Hepatocyte (in vitro differentiated cells): ENCODE results near the gene PRR29. TPM values are rescaled to one million over a fixed set of nuclear protein-coding genes. Genes with fewer than 3 reads are reported as not detected.

Source experiments
- DNase-seq: peaks from one replicate; pipeline ENCODE4 v3.0.0-alpha.2; 2016; ENCODE audit warnings: low spot score
- H2AFZ ChIP-seq: fragments of 200-600 bp; sonication (generic); 2 replicates; pipeline ENCODE4 v1.6.0; 2016; ENCODE audit warnings: antibody characterized with exemption, mild to moderate bottlenecking
- H3K27ac ChIP-seq: fragments of 200-600 bp; sonication (generic); 2 replicates; pipeline ENCODE4 v1.5.1; 2016; ENCODE audit warnings: mild to moderate bottlenecking
- H3K27me3 ChIP-seq: fragments of 200-600 bp; sonication (generic); 2 replicates; pipeline ENCODE4 v1.6.1; 2016
- H3K36me3 ChIP-seq: fragments of 200-600 bp; sonication (generic); replicated peaks from 2 replicates; pipeline ENCODE4 v1.5.1; 2016; ENCODE audit warnings: low read depth; ENCODE audit not compliant: insufficient read depth
- H3K4me1 ChIP-seq: fragments of 200-600 bp; sonication (generic); 2 replicates; pipeline ENCODE4 v1.5.1; 2016; ENCODE audit warnings: mild to moderate bottlenecking, moderate library complexity; ENCODE audit not compliant: insufficient read depth
- H3K4me2 ChIP-seq: fragments of 200-600 bp; sonication (generic); 2 replicates; pipeline ENCODE4 v1.6.0; 2016
- H3K4me3 ChIP-seq: fragments of 200-600 bp; sonication (generic); 2 replicates; pipeline ENCODE4 v1.5.1; 2016; ENCODE audit warnings: mild to moderate bottlenecking
- H3K79me2 ChIP-seq: fragments of 200-600 bp; sonication (generic); 2 replicates; pipeline ENCODE4 v1.6.0; 2017; ENCODE audit warnings: mild to moderate bottlenecking
- H3K9me2 ChIP-seq: fragments of 200-600 bp; sonication (generic); replicated peaks from 2 replicates; pipeline ENCODE4 v1.6.0; 2017; ENCODE audit warnings: mild to moderate bottlenecking; ENCODE audit not compliant: insufficient read depth
- H3K9me3 ChIP-seq: fragments of 200-600 bp; sonication (generic); 2 replicates; pipeline ENCODE4 v1.5.1; 2016; ENCODE audit warnings: low read depth, mild to moderate bottlenecking
- H4K20me1 ChIP-seq: fragments of 200-600 bp; sonication (generic); 2 replicates; pipeline ENCODE4 v1.6.0; 2016; ENCODE audit warnings: mild to moderate bottlenecking; ENCODE audit not compliant: insufficient read depth, poor library complexity, severe bottlenecking
- CTCF ChIP-seq: fragments of 200-600 bp; sonication (generic); IDR thresholded peaks from 2 replicates; pipeline ENCODE4 v1.5.1; 2016; ENCODE audit warnings: antibody characterized with exemption, mild to moderate bottlenecking; ENCODE audit not compliant: poor library complexity
- EZH2 ChIP-seq: fragments of 200-600 bp; sonication (generic); IDR thresholded peaks from 2 replicates; pipeline ENCODE4 v1.6.1; 2016; ENCODE audit warnings: antibody characterized with exemption, mild to moderate bottlenecking, borderline replicate concordance
- EZH2phosphoT487 ChIP-seq: fragments of 200-600 bp; sonication (generic); IDR thresholded peaks from one replicate; pipeline ENCODE4 v1.6.1; 2018; ENCODE audit warnings: antibody characterized with exemption, mild to moderate bottlenecking, low read depth, moderate library complexity; ENCODE audit not compliant: unreplicated experiment, severe bottlenecking
- WGBS: methylation state at CpG from one replicate; pipeline ENCODE4 v1.1.6; 2016; ENCODE audit warnings: low lambda C conversion rate; ENCODE audit errors: missing lambda C conversion rate; 5-methylcytosine and 5-hydroxymethylcytosine counted together
- polyA plus RNA-seq: library from polyadenylated mRNA; unstranded; fragments of >200 nt; fragmentation: Nextera tagmentation; extraction: Ambion mirVana; gene quantifications from 2 replicates; pipeline ENCODE4 v1.2.1, GENCODE V29; 2016
- total RNA-seq: library from RNA; depleted of rRNA; stranded (reverse); fragments of >200 nt; gene quantifications from 2 replicates; pipeline ENCODE4 v1.2.3, GENCODE V29; 2014

Gene PRR29
- total and polyA plus RNA-seq, 2 experiments from 2014 or later = 0.13 to 1.4 TPM

- H3K79me2 ChIP-seq = no peaks in the 10 kb centered on the region
- H3K9me3 ChIP-seq = no peaks in the 10 kb centered on the region
- no peaks in the 10 kb centered on the region for H4K20me1 ChIP-seq
- 16% methylated on average over 19 of the region's 19 CpGs for WGBS
- H3K4me3 ChIP-seq = peak overlapping the region; percentile 77
- TF ChIP-seq EZH2 (no peak), EZH2phosphoT487 (no peak), CTCF (no peak)
- H3K9me2 ChIP-seq = no peaks in the 10 kb centered on the region
- H3K4me2 ChIP-seq = peak overlapping the region; percentile 98
- H3K27me3 ChIP-seq = peaks cover 34% of the 10 kb centered on the region
- H3K36me3 ChIP-seq = no peaks in the 10 kb centered on the region
- peaks cover 10% of the 10 kb centered on the region for H3K4me1 ChIP-seq
- H2AFZ ChIP-seq = peak overlapping the region; percentile 88
- DNase-seq = no peak
- no peak overlapping the region for H3K27ac ChIP-seq
These were observed 656 bp upstream of the PRR29 start for GRCh38 chr17:63997341-63998048.

GRCh38 chr17:63998721-63999679, 849 bp downstream of the PRR29 start:
- peak overlapping the region; percentile 88 for H2AFZ ChIP-seq
- H3K9me3 ChIP-seq = no peaks in the 10 kb centered on the region
- 47% methylated on average over 22 of the region's 33 CpGs for WGBS
- H3K4me3 ChIP-seq = peak overlapping the region; percentile 77
- H3K4me1 ChIP-seq = peaks cover 10% of the 10 kb centered on the region
- no peaks in the 10 kb centered on the region for H3K79me2 ChIP-seq
- no peak for DNase-seq
- H3K27ac ChIP-seq = no peak overlapping the region
- TF ChIP-seq EZH2 (no peak), EZH2phosphoT487 (no peak), CTCF (no peak)
- H3K9me2 ChIP-seq = no peaks in the 10 kb centered on the region
- H4K20me1 ChIP-seq = no peaks in the 10 kb centered on the region
- H3K36me3 ChIP-seq = no peaks in the 10 kb centered on the region
- H3K27me3 ChIP-seq = peaks cover 26% of the 10 kb centered on the region
- H3K4me2 ChIP-seq = peak overlapping the region; percentile 98

- Histone ChIP-seq H3K4me3 (no peak overlapping the region), H3K4me1 (peaks cover 10% of the 10 kb centered on the region), H4K20me1 (no peaks in the 10 kb centered on the region), H3K27me3 (peaks cover 21% of the 10 kb centered on the region), H3K79me2 (no peaks in the 10 kb centered on the region), H3K9me2 (no peaks in the 10 kb centered on the region), H3K36me3 (no peaks in the 10 kb centered on the region), H3K27ac (no peak overlapping the region), H2AFZ (no peak overlapping the region), H3K9me3 (no peaks in the 10 kb centered on the region), H3K4me2 (no peak overlapping the region)
- no peak for TF ChIP-seq CTCF
- no peak for TF ChIP-seq EZH2phosphoT487
- TF ChIP-seq EZH2 = no peak
- WGBS = 89% methylated on average over 23 of the region's 25 CpGs
- no peak for DNase-seq
These were observed 1.8 kb downstream of the PRR29 start for GRCh38 chr17:63999680-64000531.
